AG09309 (cell line): ENCODE data around the gene STX8.
A peak's percentile ranks its signal among the peaks of the same experiment; 100 is the strongest.
"Not testable (repeated sequence)": the region's sequence is repeated elsewhere in the genome, so short reads cannot be mapped to it uniquely, and the experiment has no call there.

ENCODE experiments used
- DNase-seq: peaks from one replicate; pipeline ENCODE4 v3.0.0-alpha.2; 2010; ENCODE audit warnings: low read depth
- H3K4me3 ChIP-seq: 2 replicates; pipeline ENCODE4 v1.5.1; 2011; ENCODE audit warnings: mild to moderate bottlenecking, low read depth, low read length, moderate library complexity; ENCODE audit not compliant: control insufficient read depth
- TF ChIP-seq, protein P1 (sequence below): IDR thresholded peaks from 2 replicates; pipeline ENCODE4 v1.5.1; 2011; ENCODE audit warnings: mild to moderate bottlenecking, low read depth, low read length, inconsistent platforms; ENCODE audit not compliant: insufficient read depth, control insufficient read depth; ENCODE audit errors: missing control alignments

Gene STX8

DNA sequence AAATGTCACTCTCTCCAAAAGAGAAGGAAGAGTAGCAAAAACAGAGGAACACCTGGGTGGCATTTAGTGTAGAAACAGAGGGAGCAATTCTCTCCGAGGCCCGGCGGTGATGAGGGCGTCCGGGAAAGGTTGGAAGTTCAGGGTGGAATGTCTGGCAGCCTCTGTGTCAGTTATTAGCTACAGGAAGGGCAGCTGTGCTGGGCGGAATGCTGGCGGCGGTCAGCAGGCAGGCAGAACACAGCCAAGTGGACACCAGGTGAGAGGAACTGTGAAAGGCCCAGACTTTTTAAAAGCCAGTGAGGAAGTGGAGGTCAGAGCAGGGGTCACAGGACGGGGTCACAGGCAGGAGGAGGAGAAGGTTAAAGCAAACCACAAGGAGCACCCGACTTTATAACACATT, 316.2 kb downstream of the STX8 start:
- TF ChIP-seq, protein P1, sequence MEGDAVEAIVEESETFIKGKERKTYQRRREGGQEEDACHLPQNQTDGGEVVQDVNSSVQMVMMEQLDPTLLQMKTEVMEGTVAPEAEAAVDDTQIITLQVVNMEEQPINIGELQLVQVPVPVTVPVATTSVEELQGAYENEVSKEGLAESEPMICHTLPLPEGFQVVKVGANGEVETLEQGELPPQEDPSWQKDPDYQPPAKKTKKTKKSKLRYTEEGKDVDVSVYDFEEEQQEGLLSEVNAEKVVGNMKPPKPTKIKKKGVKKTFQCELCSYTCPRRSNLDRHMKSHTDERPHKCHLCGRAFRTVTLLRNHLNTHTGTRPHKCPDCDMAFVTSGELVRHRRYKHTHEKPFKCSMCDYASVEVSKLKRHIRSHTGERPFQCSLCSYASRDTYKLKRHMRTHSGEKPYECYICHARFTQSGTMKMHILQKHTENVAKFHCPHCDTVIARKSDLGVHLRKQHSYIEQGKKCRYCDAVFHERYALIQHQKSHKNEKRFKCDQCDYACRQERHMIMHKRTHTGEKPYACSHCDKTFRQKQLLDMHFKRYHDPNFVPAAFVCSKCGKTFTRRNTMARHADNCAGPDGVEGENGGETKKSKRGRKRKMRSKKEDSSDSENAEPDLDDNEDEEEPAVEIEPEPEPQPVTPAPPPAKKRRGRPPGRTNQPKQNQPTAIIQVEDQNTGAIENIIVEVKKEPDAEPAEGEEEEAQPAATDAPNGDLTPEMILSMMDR = no peak
- H3K4me3 ChIP-seq = no peak overlapping the region
- no peak for DNase-seq

DNA sequence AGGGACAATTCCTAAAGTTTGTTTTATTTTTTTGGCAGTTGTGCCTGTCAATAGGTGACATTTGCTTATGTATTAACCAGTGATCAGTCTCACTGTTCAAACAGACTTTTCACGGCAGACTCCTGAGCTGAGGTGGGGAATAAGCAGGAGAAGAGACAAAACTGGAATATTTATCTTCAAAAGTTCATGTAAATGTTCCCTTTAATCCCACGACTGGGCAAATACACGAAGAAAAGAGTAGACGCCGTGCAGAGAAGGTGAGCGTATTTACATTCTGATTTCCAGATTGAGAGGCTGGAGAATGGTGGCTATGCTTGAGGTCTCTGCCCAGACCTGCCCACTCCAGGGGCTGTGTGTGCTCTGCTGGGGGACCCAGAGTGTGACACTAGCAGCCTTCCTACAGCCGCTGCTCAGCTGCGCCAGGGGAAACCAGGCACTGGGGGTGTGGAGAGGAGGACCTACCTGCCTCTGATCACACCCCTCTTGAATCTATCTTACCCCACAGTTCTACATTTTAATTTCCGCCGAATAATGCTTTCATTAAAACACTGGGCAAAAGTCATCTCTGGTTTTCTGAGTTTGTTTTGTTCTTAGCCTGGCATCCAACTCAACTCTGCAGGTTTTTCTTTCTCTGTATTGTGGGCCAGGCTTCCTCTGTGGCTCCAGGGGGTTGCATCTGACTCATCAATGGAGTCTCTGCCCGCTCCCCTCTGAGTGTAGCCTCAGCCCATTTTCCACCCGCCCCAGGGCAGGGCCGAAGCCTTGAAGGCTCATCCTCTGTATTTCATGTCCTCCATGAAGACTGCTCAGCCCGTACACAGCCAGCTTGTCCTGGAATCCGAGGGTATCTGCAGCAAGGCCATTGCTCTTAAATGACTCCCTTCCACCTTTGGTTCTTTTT, 317.3 kb downstream of the STX8 start:
- DNase-seq = no peak
- no peak overlapping the region for H3K4me3 ChIP-seq
- TF ChIP-seq, protein P1 = no peak

DNA sequence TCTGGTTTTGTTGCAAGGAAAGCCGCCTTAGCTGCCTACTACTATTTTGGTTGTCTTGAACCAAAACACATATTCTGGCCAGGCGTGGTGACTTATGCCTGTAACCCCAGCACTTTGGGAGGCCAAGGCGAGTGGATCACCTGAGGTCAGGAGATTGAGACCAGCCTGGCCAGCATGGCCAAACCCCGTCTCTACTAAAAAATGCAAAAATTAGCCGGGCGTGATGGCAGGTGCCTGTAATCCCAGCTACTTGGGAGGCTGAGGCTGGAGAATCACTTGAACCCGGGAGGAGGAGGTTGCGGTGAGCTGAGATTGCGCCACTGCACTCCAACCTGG, 318.0 kb downstream of the STX8 start:
- DNase-seq, H3K4me3 ChIP-seq: not testable (repeated sequence)

DNA sequence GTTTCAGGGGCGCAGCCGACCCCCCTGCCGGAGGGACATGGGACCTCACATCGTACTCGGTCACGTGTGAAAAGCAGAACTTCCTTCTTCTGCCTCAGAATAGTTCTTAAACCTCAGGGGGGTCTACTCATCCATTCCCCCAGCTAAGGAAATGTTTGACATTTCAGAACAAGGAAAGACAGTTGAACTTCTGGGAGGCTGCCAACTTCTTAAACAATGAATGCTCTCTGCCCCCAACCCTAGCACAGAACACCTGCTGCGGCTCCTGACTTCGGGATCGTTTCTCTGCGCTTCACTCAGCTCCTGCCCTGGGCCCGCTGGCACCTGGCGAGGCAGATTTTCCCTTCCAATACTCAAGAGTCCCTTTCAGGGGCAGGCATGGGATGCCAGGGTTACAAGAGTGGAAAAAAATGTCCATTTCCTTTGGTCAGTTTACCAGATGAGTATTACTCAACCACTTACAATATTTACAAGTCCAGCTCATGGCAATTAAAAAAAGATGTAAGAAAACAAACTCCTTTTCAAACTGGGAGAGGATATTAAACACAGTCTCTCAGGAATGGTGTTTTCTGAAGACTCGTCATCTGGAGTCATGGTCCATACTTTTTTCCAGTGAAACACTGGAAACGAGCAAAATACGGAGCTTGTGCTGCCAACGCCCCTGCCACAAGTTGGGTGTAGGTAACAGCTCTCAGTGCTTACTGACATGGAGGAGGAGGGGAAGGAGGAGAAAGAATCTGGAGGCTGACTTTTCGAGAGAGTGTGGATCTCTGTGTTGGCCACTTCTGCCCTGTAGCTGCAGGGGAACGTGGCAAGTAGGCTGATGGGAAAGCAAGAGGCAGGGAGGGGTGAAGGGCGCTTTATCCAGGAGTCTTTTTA, 318.6 kb downstream of the STX8 start:
- no peak overlapping the region; the same call in none of the 2 replicates for H3K4me3 ChIP-seq
- peak; percentile 52 for DNase-seq
- TF ChIP-seq, protein P1 = no peak

DNA sequence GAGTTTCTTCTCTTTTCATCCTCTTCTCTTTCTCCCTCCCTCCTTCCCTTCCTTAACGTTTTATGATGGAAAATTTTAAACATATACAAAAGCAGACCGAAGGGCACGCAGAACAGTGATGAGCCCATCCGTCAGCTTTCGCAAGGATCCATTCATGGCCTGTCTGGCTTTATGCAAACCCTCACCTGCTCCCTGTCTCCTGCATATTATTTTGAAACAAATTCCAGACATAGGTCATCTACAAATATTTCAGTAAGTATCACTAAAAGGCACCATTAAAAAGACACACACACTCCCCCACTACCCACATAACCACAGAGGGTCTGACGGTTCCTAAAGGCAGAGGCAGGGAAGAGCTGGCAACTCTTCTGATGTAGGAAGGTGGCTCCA, 319.3 kb downstream of the STX8 start:
- no peak overlapping the region for H3K4me3 ChIP-seq
- TF ChIP-seq, protein P1 = no peak
- no peak for DNase-seq

DNA sequence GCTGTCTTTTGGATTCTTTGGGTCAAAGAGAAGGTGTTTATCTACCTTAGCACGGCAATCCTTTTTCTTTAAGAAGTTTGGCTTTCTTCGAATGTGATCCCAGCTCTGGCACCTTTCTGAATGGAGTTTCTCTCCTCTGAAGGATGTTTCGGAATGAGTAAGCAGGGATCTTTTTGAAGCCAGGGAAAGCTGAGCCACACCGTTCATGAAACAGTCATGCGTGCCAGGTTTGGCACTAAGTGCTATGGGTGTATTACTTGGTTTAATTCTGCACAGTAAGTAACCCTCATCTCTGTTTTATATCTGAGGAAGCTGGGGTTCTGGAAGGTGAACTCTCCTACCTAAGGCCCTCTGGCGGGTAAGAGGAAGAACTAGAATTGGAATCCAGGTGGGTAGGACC, 319.8 kb downstream of the STX8 start:
- no peak for DNase-seq
- TF ChIP-seq, protein P1 = no peak
- H3K4me3 ChIP-seq = no peak overlapping the region

DNA sequence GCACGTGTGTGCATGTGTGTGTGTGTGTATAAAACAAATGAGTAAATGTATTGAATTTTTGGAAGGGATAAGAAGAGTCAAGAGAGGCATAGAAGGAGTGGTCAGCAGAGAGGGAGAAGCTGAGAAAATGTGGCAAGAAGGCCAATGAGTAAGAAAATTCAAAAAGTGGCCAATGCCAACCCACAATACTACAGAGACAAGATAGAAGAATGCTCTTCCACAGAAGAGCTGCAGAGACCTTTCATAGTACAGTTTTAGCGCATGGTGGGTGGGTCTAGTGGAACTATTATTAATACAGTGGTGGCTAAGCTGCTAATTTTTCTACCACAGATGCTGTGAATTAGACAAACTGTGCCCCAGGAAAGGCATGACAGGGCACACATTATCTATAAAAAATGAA, 320.8 kb downstream of the STX8 start:
- DNase-seq = no peak
- TF ChIP-seq, protein P1 = no peak
- H3K4me3 ChIP-seq = no peak overlapping the region
